Measurements from ENCODE around the gene NECTIN1.

NECTIN1 gene

DNA sequence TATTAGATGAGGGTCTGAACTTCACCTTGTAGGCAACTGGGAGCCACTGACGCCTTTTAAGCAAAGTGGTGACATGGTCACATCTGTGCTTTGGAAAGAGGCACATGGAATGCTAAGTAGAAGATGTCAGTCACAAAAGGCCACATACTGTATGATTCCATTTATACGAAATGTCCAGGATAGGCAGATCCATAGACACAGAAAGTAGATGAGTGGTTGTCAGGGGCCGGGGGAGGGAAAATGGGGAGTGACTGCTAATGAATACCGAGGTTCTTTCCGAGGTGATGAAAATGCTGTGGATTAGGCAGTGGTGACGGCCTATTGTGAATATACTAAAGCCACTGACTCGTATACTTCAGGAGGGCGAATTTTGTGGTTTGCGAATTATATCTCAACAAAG lies 20.6 kb downstream of the NECTIN1 start:
- TF ChIP-seq CTCF (IDR thresholded peaks at IDR 0.05; ENCODE audit: control insufficient read depth, insufficient read depth, low read depth, low read length, missing control alignments): no peak

GRCh38 chr11:119706887-119707286 lies 22.1 kb downstream of the NECTIN1 start:
- TF ChIP-seq CTCF (IDR thresholded peaks at IDR 0.05; ENCODE audit: control insufficient read depth, insufficient read depth, low read depth, low read length, missing control alignments): peak; percentile 25
- H3K4me3 ChIP-seq (ENCODE audit: control insufficient read depth, low read depth, low read length): no peak overlapping the region
- DNase-seq (ENCODE audit: low read depth): no peak

More for the DNA sequence above, 20.6 kb downstream of the NECTIN1 start:
- no peak overlapping the region for H3K4me3 ChIP-seq (ENCODE audit: control insufficient read depth, low read depth, low read length)
- no peak for DNase-seq (ENCODE audit: low read depth)

- no peak overlapping the region for H3K4me3 ChIP-seq (ENCODE audit: control insufficient read depth, low read depth, low read length)
- TF ChIP-seq CTCF (IDR thresholded peaks at IDR 0.05; ENCODE audit: control insufficient read depth, insufficient read depth, low read depth, low read length, missing control alignments): no peak
- DNase-seq (ENCODE audit: low read depth): no peak
Measured at GRCh38 chr11:119706029-119706428, 23.0 kb downstream of the NECTIN1 start.

- no peak overlapping the region for H3K4me3 ChIP-seq (ENCODE audit: control insufficient read depth, low read depth, low read length)
- DNase-seq (ENCODE audit: low read depth): no peak
- no peak for TF ChIP-seq CTCF (IDR thresholded peaks at IDR 0.05; ENCODE audit: control insufficient read depth, insufficient read depth, low read depth, low read length, missing control alignments)
Measured at GRCh38 chr11:119705362-119705761, 23.6 kb downstream of the NECTIN1 start.

- DNase-seq (ENCODE audit: low read depth): no peak
- TF ChIP-seq CTCF (IDR thresholded peaks at IDR 0.05; ENCODE audit: control insufficient read depth, insufficient read depth, low read depth, low read length, missing control alignments): no peak
- no peak overlapping the region for H3K4me3 ChIP-seq (ENCODE audit: control insufficient read depth, low read depth, low read length)
Measured at GRCh38 chr11:119704849-119705248, 24.2 kb downstream of the NECTIN1 start.

- no peak for DNase-seq (ENCODE audit: low read depth)
- H3K4me3 ChIP-seq (ENCODE audit: control insufficient read depth, low read depth, low read length): no peak overlapping the region
- no peak for TF ChIP-seq CTCF (IDR thresholded peaks at IDR 0.05; ENCODE audit: control insufficient read depth, insufficient read depth, low read depth, low read length, missing control alignments)
Measured at GRCh38 chr11:119701591-119702549, 27.1 kb downstream of the NECTIN1 start.

Measured in AG09309 (cell line).